B cell (primary cell): ENCODE data around the gene TPK1. TPM values are rescaled to one million over a fixed set of nuclear protein-coding genes. Genes with fewer than 3 reads are reported as not detected.

Experiments
- ATAC-seq: fragments of 200-7000 bp; cut with Tn5 transposase; one replicate; pipeline ENCODE4 v1.10.0; 2021; ENCODE audit warnings: low read depth, mild to moderate bottlenecking, moderate number of reproducible peaks, moderate library complexity
- CTCF ChIA-PET: fragments of 350-600 bp; sonication (Branson Sonifier 250); formaldehyde crosslinking; loops from one replicate; lab custom pipeline; 2021; ENCODE audit warnings: antibody characterized with exemption, inconsistent platforms; lab: Charles Lee
- POLR2A ChIA-PET: fragments of 350-600 bp; sonication (Branson Sonifier 250); formaldehyde crosslinking; loops from one replicate; lab custom pipeline; 2021; ENCODE audit warnings: antibody characterized with exemption; lab: Charles Lee
- DNase-seq: peaks from one replicate; pipeline ENCODE4 v3.0.0; 2013
- H2AFZ ChIP-seq: 2 replicates; pipeline ENCODE4 v1.6.1; 2012; ENCODE audit warnings: mild to moderate bottlenecking, low read depth, low read length; ENCODE audit not compliant: insufficient read depth, poor library complexity, severe bottlenecking
- H3K27ac ChIP-seq, 2 donors: 1 replicate in 1 of 2; 2 replicates in 1 of 2; pipeline ENCODE4 v1.5.1; 2012 to 2013; ENCODE audit warnings: low read length in 2 of 2, mild to moderate bottlenecking in 2 of 2, moderate library complexity in 1 of 2
- H3K27me3 ChIP-seq, 4 experiments: fragments of 200-600 bp in 1 of 4; sonication (generic) in 1 of 4; replicated peaks in 1 of 4; 1 replicate in 2 of 4; 2 replicates in 2 of 4; pipeline versions ENCODE4 v1.6.1 to v1.7.0; 2013 to 2016; ENCODE audit warnings: low read length in 3 of 4, mild to moderate bottlenecking in 2 of 4, mixed read lengths in 1 of 4, moderate library complexity in 1 of 4; ENCODE audit not compliant: insufficient read depth in 4 of 4, control insufficient read depth in 3 of 4; ENCODE audit errors: control extremely low read depth in 1 of 4
- H3K36me3 ChIP-seq, 2 experiments: replicated peaks in 1 of 2; 1 replicate in 1 of 2; 2 replicates in 1 of 2; pipeline versions ENCODE4 v1.6.1 to v1.7.1; 2013; ENCODE audit warnings: low read length in 1 of 2; ENCODE audit not compliant: insufficient read depth in 2 of 2, control insufficient read depth in 1 of 2; ENCODE audit errors: control extremely low read depth in 1 of 2, extremely low read depth in 1 of 2
- H3K4me1 ChIP-seq, 2 donors: fragments of 200-600 bp in 1 of 2; sonication (generic) in 1 of 2; 1 replicate in 1 of 2; 2 replicates in 1 of 2; pipeline versions ENCODE4 v1.5.1 to v1.6.1; 2013 to 2017; ENCODE audit warnings: low read length in 2 of 2; ENCODE audit not compliant: control insufficient read depth in 2 of 2, insufficient read depth in 2 of 2
- H3K4me2 ChIP-seq: replicated peaks from 2 replicates; pipeline ENCODE3; 2012; ENCODE audit warnings: mild to moderate bottlenecking, low read depth, low read length; ENCODE audit not compliant: poor library complexity, severe bottlenecking
- H3K4me3 ChIP-seq, 5 experiments: fragments of 200-600 bp in 1 of 5; sonication (generic) in 1 of 5; 1 replicate in 3 of 5; 2 replicates in 2 of 5; pipeline versions ENCODE4 v1.5.1 to v1.7.0; 2011 to 2016; ENCODE audit warnings: low read length in 4 of 5, mild to moderate bottlenecking in 4 of 5, low read depth in 2 of 5, control low read depth in 1 of 5, moderate library complexity in 1 of 5; ENCODE audit not compliant: insufficient read depth in 1 of 5; ENCODE audit errors: control extremely low read depth in 1 of 5, extremely low read depth in 1 of 5
- H3K79me2 ChIP-seq: fragments of 200-600 bp; sonication (generic); one replicate; pipeline ENCODE4 v1.6.0; 2016; ENCODE audit warnings: low read length; ENCODE audit not compliant: control insufficient read depth, insufficient read depth
- H3K9ac ChIP-seq: fragments of 200-600 bp; sonication (generic); 2 replicates; pipeline ENCODE4 v1.6.1; 2017; ENCODE audit warnings: mild to moderate bottlenecking, low read length, moderate library complexity
- H3K9me3 ChIP-seq, 3 donors: one replicate each; pipeline versions ENCODE4 v1.6.1 to v1.7.1; 2013; ENCODE audit warnings: low read length in 2 of 3; ENCODE audit not compliant: control insufficient read depth in 2 of 3, insufficient read depth in 1 of 3; ENCODE audit errors: control extremely low read depth in 1 of 3
- H4K20me1 ChIP-seq: 2 replicates; pipeline ENCODE4 v1.6.0; 2012; ENCODE audit warnings: mild to moderate bottlenecking, low read length; ENCODE audit not compliant: insufficient read depth, control insufficient read depth, poor library complexity, severe bottlenecking
- H3K27ac Mint-ChIP-seq: one replicate; pipeline ENCODE4 v1.8.0; 2021; ENCODE audit warnings: mixed read lengths
- H3K27me3 Mint-ChIP-seq: one replicate; pipeline ENCODE4 v1.8.0; 2021; ENCODE audit warnings: mixed read lengths
- H3K4me1 Mint-ChIP-seq: one replicate; pipeline ENCODE4 v1.8.0; 2021; ENCODE audit warnings: mixed read lengths
- H3K4me3 Mint-ChIP-seq: one replicate; pipeline ENCODE4 v1.8.0; 2021; ENCODE audit warnings: mixed read lengths
- H3K9me3 Mint-ChIP-seq: one replicate; pipeline ENCODE4 v1.8.0; 2022; ENCODE audit warnings: mixed read lengths; ENCODE audit not compliant: insufficient read depth
- EZH2 ChIP-seq: IDR thresholded peaks from 2 replicates; pipeline ENCODE4 v1.6.1; 2012; ENCODE audit warnings: borderline replicate concordance, low read depth, mild to moderate bottlenecking, moderate library complexity, low read length; ENCODE audit not compliant: insufficient read depth, poor library complexity, severe bottlenecking
- WGBS: methylation state at CpG from one replicate; pipeline ENCODE4 v1.1.5; 2013; ENCODE audit warnings: missing lambda C conversion rate; ENCODE audit not compliant: insufficient coverage; 5-methylcytosine and 5-hydroxymethylcytosine counted together
- intact Hi-C: fragments of 100-400 bp; cut with micrococcal nuclease; formaldehyde crosslinking; loops from one replicate; pipeline ENCODE4 v1.10.0; 2022
- polyA plus RNA-seq: library from polyadenylated mRNA; depleted of rRNA; stranded (reverse); fragments of >200 nt; gene quantifications from 2 replicates; pipeline ENCODE4 v1.2.3, GENCODE V29; 2012
- total RNA-seq, 2 donors: library from RNA; stranded (reverse); fragments of 120-200 nt in 1 of 2; gene quantifications; 1 replicate in 1 of 2; 2 replicates in 1 of 2; pipeline versions ENCODE4 v1.2.3 to v1.2.4, GENCODE V29; 2013 to 2022
- TF ChIP-seq, protein P1 (sequence below): fragments of 200-600 bp; IDR thresholded peaks from one replicate; pipeline ENCODE4 v1.8.0; 2022; ENCODE audit warnings: antibody characterized with exemption, mild to moderate bottlenecking

The TPK1 gene
- total and polyA plus RNA-seq, 2 donors (not counting 1 experiment from before 2014, with no cell fraction given), result 13.7 to 26.4 TPM

DNA sequence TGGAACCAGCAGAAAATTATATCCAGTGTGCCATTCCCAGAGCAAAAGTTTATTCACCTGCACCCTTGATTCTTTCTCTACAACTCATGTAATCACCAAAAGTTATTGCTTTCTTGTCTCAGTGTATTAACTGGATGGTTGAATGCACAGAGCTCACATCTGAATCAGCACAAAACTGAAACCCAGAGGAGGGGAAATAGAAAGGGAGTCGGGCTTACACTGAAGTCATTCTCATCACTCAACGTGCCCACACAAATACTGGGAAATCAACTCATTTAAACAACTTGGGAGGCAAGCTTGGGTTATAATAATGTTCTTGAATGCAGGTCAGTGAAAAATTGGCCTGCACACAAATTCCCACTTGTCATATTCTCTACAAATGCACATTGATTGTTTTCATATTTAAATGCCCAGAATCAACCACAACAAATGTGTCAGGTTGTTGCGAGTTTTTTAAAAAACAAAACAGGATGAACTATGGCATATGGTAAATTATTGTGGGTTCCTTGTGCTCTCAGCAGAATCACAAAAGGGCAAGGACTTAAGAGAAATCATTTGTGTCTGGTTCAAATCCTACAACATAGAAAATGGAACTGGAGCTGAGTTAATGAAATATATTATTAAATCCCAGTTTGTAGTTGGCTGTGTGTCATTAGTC lies 306.5 kb downstream of the TPK1 start:
- DNase-seq (no peak), ATAC-seq (no peak)
- H2AFZ ChIP-seq, result no peak overlapping the region
- Mint-ChIP-seq H3K4me3 (no peak overlapping the region), H3K27me3 (no peaks in the 10 kb centered on the region), H3K9me3 (no peaks in the 10 kb centered on the region), H3K4me1 (peaks cover 4% of the 10 kb centered on the region), H3K27ac (no peak overlapping the region)
- H3K9ac ChIP-seq, result no peak overlapping the region
- H3K36me3 ChIP-seq, result no peaks in the 10 kb centered on the region
- ChIA-PET CTCF (no interaction called here), POLR2A (no interaction called here)
- no peak overlapping the region for H3K27ac ChIP-seq
- no peaks in the 10 kb centered on the region for H3K27me3 ChIP-seq
- peaks cover 0 to 5% (median 0%) of the 10 kb centered on the region in 3 donors for H3K9me3 ChIP-seq
- no peak for TF ChIP-seq EZH2
- TF ChIP-seq, protein P1, sequence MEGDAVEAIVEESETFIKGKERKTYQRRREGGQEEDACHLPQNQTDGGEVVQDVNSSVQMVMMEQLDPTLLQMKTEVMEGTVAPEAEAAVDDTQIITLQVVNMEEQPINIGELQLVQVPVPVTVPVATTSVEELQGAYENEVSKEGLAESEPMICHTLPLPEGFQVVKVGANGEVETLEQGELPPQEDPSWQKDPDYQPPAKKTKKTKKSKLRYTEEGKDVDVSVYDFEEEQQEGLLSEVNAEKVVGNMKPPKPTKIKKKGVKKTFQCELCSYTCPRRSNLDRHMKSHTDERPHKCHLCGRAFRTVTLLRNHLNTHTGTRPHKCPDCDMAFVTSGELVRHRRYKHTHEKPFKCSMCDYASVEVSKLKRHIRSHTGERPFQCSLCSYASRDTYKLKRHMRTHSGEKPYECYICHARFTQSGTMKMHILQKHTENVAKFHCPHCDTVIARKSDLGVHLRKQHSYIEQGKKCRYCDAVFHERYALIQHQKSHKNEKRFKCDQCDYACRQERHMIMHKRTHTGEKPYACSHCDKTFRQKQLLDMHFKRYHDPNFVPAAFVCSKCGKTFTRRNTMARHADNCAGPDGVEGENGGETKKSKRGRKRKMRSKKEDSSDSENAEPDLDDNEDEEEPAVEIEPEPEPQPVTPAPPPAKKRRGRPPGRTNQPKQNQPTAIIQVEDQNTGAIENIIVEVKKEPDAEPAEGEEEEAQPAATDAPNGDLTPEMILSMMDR, result no peak
- H4K20me1 ChIP-seq, result no peaks in the 10 kb centered on the region
- intact Hi-C loops, result no loop called here
- WGBS, result no CpG with 5 or more reads among the region's 3 CpGs
- H3K79me2 ChIP-seq, result no peaks in the 10 kb centered on the region
- no peak overlapping the region for H3K4me3 ChIP-seq
- H3K4me2 ChIP-seq, result no peak overlapping the region
- H3K4me1 ChIP-seq, result no peaks in the 10 kb centered on the region

DNA sequence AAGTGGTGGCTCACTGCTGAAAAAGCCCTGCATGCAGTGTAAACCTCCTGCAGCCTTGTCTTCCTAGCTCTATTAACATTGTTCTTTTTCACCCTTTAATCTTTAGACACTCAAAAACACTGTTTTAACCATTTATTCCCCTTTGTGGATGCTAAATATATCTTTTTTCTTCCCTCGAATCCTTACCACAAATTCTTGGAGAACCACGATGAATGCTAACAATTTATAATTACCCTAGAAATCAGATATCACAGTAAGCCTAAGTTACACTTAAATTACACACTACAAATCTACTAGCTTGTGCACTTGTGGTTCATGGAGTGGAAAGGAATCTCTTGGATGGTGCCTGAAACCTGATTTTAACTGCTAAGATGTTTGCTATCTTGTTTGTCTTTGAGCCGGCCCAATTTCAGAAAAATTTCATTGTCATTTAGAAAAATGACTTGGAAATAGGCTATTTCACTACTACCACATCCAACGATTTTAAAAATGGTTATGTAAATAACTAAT lies 307.3 kb downstream of the TPK1 start:
- DNase-seq, result no peak
- no peak overlapping the region for H3K27ac Mint-ChIP-seq
- peaks cover 4% of the 10 kb centered on the region for H3K4me1 Mint-ChIP-seq
- Histone ChIP-seq H3K27ac (no peak overlapping the region), H3K4me3 (no peak overlapping the region), H3K4me2 (no peak overlapping the region), H3K4me1 (no peaks in the 10 kb centered on the region), H2AFZ (no peak overlapping the region), H3K9me3 (peaks cover 0 to under 1% (median 0%) of the 10 kb centered on the region in 3 donors), H4K20me1 (no peaks in the 10 kb centered on the region), H3K36me3 (no peaks in the 10 kb centered on the region), H3K27me3 (no peaks in the 10 kb centered on the region), H3K79me2 (no peaks in the 10 kb centered on the region), H3K9ac (no peak overlapping the region)
- no peaks in the 10 kb centered on the region for H3K9me3 Mint-ChIP-seq
- H3K27me3 Mint-ChIP-seq, result no peaks in the 10 kb centered on the region
- no CpG with 5 or more reads among the region's 4 CpGs for WGBS
- no peak overlapping the region for H3K4me3 Mint-ChIP-seq
- CTCF ChIA-PET, result no interaction called here
- intact Hi-C loops, result no loop called here
- POLR2A ChIA-PET, result no interaction called here
- no peak for ATAC-seq
- TF ChIP-seq EZH2, result no peak
- TF ChIP-seq, protein P1, result no peak
